HepG2 (cell line): Measurements from ENCODE around the gene PRDX2. TPM values are rescaled to one million over a fixed set of nuclear protein-coding genes. Genes with fewer than 3 reads are reported as not detected.

Experiments
- ARNTL ChIP-seq: sonication (generic); formaldehyde crosslinking; IDR thresholded peaks from 2 replicates; pipeline ENCODE4 v1.4.0; 2020; ENCODE audit warnings: mild to moderate bottlenecking, missing genetic modification reagents
- ATF7 ChIP-seq, 2 experiments: fragments of 450-650 bp in 1 of 2; sonication (generic) in 1 of 2; formaldehyde crosslinking in 1 of 2; IDR thresholded peaks; 2 replicates each; pipeline versions ENCODE4 v1.4.0 to v1.6.1; 2016 to 2020; ENCODE audit warnings: antibody characterized with exemption in 1 of 2, mild to moderate bottlenecking in 1 of 2, missing genetic modification reagents in 1 of 2
- ATF7-NPFF ChIP-seq: sonication (generic); formaldehyde crosslinking; IDR thresholded peaks from 2 replicates; pipeline ENCODE4 v1.8.1; 2023; ENCODE audit warnings: mild to moderate bottlenecking, low read depth, missing genetic modification reagents, moderate library complexity
- HES4 ChIP-seq: sonication (generic); formaldehyde crosslinking; IDR thresholded peaks from 2 replicates; pipeline ENCODE4 v1.9.0; 2021; ENCODE audit warnings: mild to moderate bottlenecking, missing genetic modification reagents, borderline replicate concordance
- KDM1A ChIP-seq: IDR thresholded peaks from 2 replicates; pipeline ENCODE4 v1.6.1; 2016; ENCODE audit warnings: missing compliant biosample characterization
- KDM6A ChIP-seq: IDR thresholded peaks from 2 replicates; pipeline ENCODE4 v1.6.1; 2016; ENCODE audit warnings: low read depth
- KLF15 ChIP-seq: sonication (generic); formaldehyde crosslinking; IDR thresholded peaks from 2 replicates; pipeline ENCODE4 v1.8.1; 2023; ENCODE audit warnings: borderline replicate concordance, mild to moderate bottlenecking, inconsistent platforms, missing genetic modification reagents, mixed read lengths
- KMT2B ChIP-seq: IDR thresholded peaks from 2 replicates; pipeline ENCODE4 v1.6.1; 2016; ENCODE audit warnings: missing genetic modification reagents, missing compliant biosample characterization
- NFE2L1 ChIP-seq: sonication (generic); formaldehyde crosslinking; IDR thresholded peaks from 2 replicates; pipeline ENCODE4 v1.4.0; 2020; ENCODE audit warnings: missing genetic modification reagents, mild to moderate bottlenecking, borderline replicate concordance
- PAX8 ChIP-seq: sonication (generic); formaldehyde crosslinking; IDR thresholded peaks from 2 replicates; pipeline ENCODE4 v1.8.0; 2022; ENCODE audit warnings: mild to moderate bottlenecking, missing genetic modification reagents, borderline replicate concordance
- POLR2G ChIP-seq: fragments of 200-400 bp; formaldehyde crosslinking; IDR thresholded peaks from 2 replicates; pipeline ENCODE4 v1.6.1; 2018; ENCODE audit warnings: mild to moderate bottlenecking, low read depth, low read length, moderate library complexity
- ZFAT ChIP-seq: sonication (generic); formaldehyde crosslinking; conservative IDR thresholded peaks from 2 replicates; pipeline ENCODE4 v1.8.1; 2023; ENCODE audit warnings: missing genetic modification reagents, inconsistent platforms
- ZFP62 ChIP-seq: sonication (generic); formaldehyde crosslinking; IDR thresholded peaks from 2 replicates; pipeline ENCODE4 v1.4.0; 2020; ENCODE audit warnings: missing genetic modification reagents
- ZNF253 ChIP-seq: sonication (generic); formaldehyde crosslinking; IDR thresholded peaks from 2 replicates; pipeline ENCODE4 v1.8.0; 2022; ENCODE audit warnings: mild to moderate bottlenecking, missing genetic modification reagents, borderline replicate concordance
- ZNF326 ChIP-seq: sonication (generic); formaldehyde crosslinking; IDR thresholded peaks from 2 replicates; pipeline ENCODE4 v1.4.0; 2020; ENCODE audit warnings: missing genetic modification reagents, borderline replicate concordance
- ZNF672 ChIP-seq: sonication (generic); formaldehyde crosslinking; IDR thresholded peaks from 2 replicates; pipeline ENCODE4 v1.8.1; 2022; ENCODE audit warnings: missing genetic modification reagents
- polyA plus RNA-seq, 8 experiments: library from polyadenylated mRNA; depleted of rRNA in 3 of 8; stranded (reverse) in 7 of 8; unstranded in 1 of 8; fragments of >200 nt; fragmentation: Illumina TruSeq in 4 of 8; extraction: Trizol in 4 of 8; gene quantifications; 2 replicates each; pipeline versions ENCODE4 v1.2.1 to v1.2.3, GENCODE V29; 2011 to 2016; ENCODE audit warnings: low read depth in 4 of 8, missing spikeins in 1 of 8, mixed read lengths in 1 of 8; ENCODE audit not compliant: insufficient read depth in 1 of 8
- total RNA-seq, 5 experiments: library from RNA; depleted of rRNA; stranded (reverse); fragments of >200 nt; fragmentation: Illumina TruSeq; extraction: Trizol; gene quantifications; 2 replicates each; pipeline ENCODE4 v1.2.3, GENCODE V29; 2016; ENCODE audit warnings: low read depth in 1 of 5
- TF ChIP-seq, protein P1 (sequence below): sonication (generic); formaldehyde crosslinking; conservative IDR thresholded peaks from 2 replicates; pipeline ENCODE4 v1.4.0; 2020; ENCODE audit warnings: missing genetic modification reagents
- TF ChIP-seq, protein P2 (sequence below): sonication (generic); formaldehyde crosslinking; IDR thresholded peaks from 2 replicates; pipeline ENCODE4 v1.5.0; 2020; ENCODE audit warnings: mild to moderate bottlenecking, missing genetic modification reagents, borderline replicate concordance
- TF ChIP-seq, protein P3 (sequence below): IDR thresholded peaks from 2 replicates; pipeline ENCODE4 v1.6.1; 2016; ENCODE audit warnings: mild to moderate bottlenecking, missing biosample characterization, missing genetic modification reagents
- TF ChIP-seq, protein P4 (sequence below): sonication (generic); formaldehyde crosslinking; IDR thresholded peaks from 2 replicates; pipeline ENCODE4 v1.5.0; 2020; ENCODE audit warnings: missing genetic modification reagents
- TF ChIP-seq, protein P5 (sequence below): sonication (generic); formaldehyde crosslinking; IDR thresholded peaks from 2 replicates; pipeline ENCODE4 v1.5.0; 2020; ENCODE audit warnings: mild to moderate bottlenecking, missing genetic modification reagents
- TF ChIP-seq, protein P6 (sequence below): sonication (generic); formaldehyde crosslinking; IDR thresholded peaks from 2 replicates; pipeline ENCODE4 v1.5.0; 2020; ENCODE audit warnings: missing genetic modification reagents, mild to moderate bottlenecking, borderline replicate concordance

The PRDX2 gene
- total and polyA plus RNA-seq, 2 of the 13 experiments (the other 11 are each of a cell fraction or from before 2014, with no cell fraction given) = 218 to 381 TPM

DNA sequence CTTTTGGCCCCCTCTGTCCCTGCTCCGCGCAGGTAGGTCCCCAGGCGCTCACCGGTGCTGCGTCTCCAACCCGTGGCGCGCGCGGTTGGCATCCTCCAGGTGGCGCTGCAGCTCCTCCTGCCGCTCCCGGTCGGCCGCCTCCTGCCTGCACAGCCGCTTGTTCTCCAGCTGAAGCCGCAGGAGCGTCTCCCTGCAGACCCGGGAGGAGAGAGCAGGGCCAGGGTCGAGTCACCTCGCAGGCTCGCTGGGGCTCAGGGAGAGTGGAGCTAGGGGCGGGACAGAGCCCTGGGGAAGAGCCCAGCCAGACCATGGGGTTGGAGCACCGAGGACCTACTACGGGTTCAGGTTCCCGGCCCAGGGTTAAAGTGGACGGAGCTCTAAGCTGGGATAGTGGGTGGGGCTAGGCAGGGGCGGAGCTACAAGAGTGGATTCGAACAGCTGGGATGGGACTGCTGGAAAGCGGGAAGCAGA is 35.5 kb downstream of the PRDX2 start (continued):
- TF ChIP-seq, protein P1, sequence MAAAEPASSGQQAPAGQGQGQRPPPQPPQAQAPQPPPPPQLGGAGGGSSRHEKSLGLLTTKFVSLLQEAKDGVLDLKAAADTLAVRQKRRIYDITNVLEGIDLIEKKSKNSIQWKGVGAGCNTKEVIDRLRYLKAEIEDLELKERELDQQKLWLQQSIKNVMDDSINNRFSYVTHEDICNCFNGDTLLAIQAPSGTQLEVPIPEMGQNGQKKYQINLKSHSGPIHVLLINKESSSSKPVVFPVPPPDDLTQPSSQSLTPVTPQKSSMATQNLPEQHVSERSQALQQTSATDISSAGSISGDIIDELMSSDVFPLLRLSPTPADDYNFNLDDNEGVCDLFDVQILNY (CRISPR knock-in tag) = no peak
- TF ChIP-seq ZFP62 (CRISPR knock-in tag) (no peak), ATF7-NPFF (CRISPR knock-in tag) (no peak), POLR2G (peak; percentile 45; the same call in 1 of the 2 replicates), ATF7 (IDR thresholded peaks at IDR 0.05) (no peak), ATF7 (CRISPR knock-in tag; IDR thresholded peaks at IDR 0.05) (no peak), ZNF253 (no peak), KDM6A (no peak), PAX8 (no peak), ZFAT (CRISPR knock-in tag) (no peak), KDM1A (0 out of 2 replicates have a peak, but pooled peaks have one; percentile 10), ARNTL (CRISPR knock-in tag) (no peak), ZNF672 (CRISPR knock-in tag) (no peak), NFE2L1 (CRISPR knock-in tag) (no peak), ZNF326 (CRISPR knock-in tag) (no peak), HES4 (CRISPR knock-in tag) (no peak), KMT2B (CRISPR knock-in tag) (peak; percentile 62), KLF15 (no peak)
- TF ChIP-seq, protein P2, sequence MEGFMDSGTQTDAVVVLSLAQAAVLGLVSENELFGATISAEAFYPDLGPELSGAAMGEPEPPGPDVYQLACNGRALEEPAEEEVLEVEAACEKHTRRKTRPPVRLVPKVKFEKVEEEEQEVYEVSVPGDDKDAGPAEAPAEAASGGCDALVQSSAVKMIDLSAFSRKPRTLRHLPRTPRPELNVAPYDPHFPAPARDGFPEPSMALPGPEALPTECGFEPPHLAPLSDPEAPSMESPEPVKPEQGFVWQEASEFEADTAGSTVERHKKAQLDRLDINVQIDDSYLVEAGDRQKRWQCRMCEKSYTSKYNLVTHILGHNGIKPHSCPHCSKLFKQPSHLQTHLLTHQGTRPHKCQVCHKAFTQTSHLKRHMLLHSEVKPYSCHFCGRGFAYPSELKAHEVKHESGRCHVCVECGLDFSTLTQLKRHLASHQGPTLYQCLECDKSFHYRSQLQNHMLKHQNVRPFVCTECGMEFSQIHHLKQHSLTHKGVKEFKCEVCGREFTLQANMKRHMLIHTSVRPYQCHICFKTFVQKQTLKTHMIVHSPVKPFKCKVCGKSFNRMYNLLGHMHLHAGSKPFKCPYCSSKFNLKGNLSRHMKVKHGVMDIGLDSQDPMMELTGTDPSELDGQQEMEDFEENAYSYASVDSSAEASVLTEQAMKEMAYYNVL = peak; percentile 57; the same call in 1 of the 2 replicates
- TF ChIP-seq, protein P3, sequence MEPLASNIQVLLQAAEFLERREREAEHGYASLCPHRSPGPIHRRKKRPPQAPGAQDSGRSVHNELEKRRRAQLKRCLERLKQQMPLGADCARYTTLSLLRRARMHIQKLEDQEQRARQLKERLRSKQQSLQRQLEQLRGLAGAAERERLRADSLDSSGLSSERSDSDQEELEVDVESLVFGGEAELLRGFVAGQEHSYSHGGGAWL (CRISPR knock-in tag) = no peak
- TF ChIP-seq, protein P4, sequence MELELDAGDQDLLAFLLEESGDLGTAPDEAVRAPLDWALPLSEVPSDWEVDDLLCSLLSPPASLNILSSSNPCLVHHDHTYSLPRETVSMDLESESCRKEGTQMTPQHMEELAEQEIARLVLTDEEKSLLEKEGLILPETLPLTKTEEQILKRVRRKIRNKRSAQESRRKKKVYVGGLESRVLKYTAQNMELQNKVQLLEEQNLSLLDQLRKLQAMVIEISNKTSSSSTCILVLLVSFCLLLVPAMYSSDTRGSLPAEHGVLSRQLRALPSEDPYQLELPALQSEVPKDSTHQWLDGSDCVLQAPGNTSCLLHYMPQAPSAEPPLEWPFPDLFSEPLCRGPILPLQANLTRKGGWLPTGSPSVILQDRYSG (CRISPR knock-in tag) = no peak
- TF ChIP-seq, protein P5, sequence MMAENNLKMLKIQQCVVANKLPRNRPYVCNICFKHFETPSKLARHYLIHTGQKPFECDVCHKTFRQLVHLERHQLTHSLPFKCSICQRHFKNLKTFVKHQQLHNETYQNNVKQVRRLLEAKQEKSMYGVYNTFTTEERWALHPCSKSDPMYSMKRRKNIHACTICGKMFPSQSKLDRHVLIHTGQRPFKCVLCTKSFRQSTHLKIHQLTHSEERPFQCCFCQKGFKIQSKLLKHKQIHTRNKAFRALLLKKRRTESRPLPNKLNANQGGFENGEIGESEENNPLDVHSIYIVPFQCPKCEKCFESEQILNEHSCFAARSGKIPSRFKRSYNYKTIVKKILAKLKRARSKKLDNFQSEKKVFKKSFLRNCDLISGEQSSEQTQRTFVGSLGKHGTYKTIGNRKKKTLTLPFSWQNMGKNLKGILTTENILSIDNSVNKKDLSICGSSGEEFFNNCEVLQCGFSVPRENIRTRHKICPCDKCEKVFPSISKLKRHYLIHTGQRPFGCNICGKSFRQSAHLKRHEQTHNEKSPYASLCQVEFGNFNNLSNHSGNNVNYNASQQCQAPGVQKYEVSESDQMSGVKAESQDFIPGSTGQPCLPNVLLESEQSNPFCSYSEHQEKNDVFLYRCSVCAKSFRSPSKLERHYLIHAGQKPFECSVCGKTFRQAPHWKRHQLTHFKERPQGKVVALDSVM = no peak
- TF ChIP-seq, protein P6, sequence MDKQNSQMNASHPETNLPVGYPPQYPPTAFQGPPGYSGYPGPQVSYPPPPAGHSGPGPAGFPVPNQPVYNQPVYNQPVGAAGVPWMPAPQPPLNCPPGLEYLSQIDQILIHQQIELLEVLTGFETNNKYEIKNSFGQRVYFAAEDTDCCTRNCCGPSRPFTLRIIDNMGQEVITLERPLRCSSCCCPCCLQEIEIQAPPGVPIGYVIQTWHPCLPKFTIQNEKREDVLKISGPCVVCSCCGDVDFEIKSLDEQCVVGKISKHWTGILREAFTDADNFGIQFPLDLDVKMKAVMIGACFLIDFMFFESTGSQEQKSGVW (CRISPR knock-in tag) = no peak
